SJSA1 (cell line): Measurements from ENCODE around the gene DUSP10. TPM values are rescaled to one million over a fixed set of nuclear protein-coding genes. Genes with fewer than 3 reads are reported as not detected.

Experiments
- DNase-seq, 2 experiments: peaks; one replicate each; pipeline ENCODE4 v3.0.0-alpha.2; 2015 to 2020; ENCODE audit warnings: low spot score in 2 of 2, low read depth in 1 of 2
- H3K27ac ChIP-seq: fragments of 250-450 bp; sonication (Bioruptor Pico); 2 replicates; pipeline ENCODE4 v1.5.1; 2020; ENCODE audit warnings: mild to moderate bottlenecking, moderate library complexity
- H3K27me3 ChIP-seq: fragments of 250-450 bp; sonication (Bioruptor Pico); replicated peaks from 2 replicates; pipeline ENCODE4 v1.5.1; 2020; ENCODE audit warnings: mild to moderate bottlenecking, moderate library complexity
- H3K36me3 ChIP-seq: fragments of 250-450 bp; sonication (Bioruptor Pico); 2 replicates; pipeline ENCODE4 v1.5.1; 2020; ENCODE audit warnings: mild to moderate bottlenecking
- H3K4me1 ChIP-seq: fragments of 250-450 bp; sonication (Bioruptor Pico); replicated peaks from 2 replicates; pipeline ENCODE4 v1.6.1; 2021; ENCODE audit warnings: mild to moderate bottlenecking
- H3K4me3 ChIP-seq: fragments of 250-450 bp; sonication (Bioruptor Pico); 2 replicates; pipeline ENCODE4 v1.5.1; 2020; ENCODE audit warnings: mild to moderate bottlenecking
- H3K9me3 ChIP-seq: fragments of 250-450 bp; sonication (Bioruptor Pico); replicated peaks from 2 replicates; pipeline ENCODE4 v1.5.1; 2020; ENCODE audit warnings: mild to moderate bottlenecking
- total RNA-seq: library from RNA; depleted of rRNA; stranded (reverse); fragments of >200 nt; shearing (Covaris generic); gene quantifications from 2 replicates; pipeline ENCODE4 v1.2.3, GENCODE V29; 2014

DUSP10 gene
- total RNA-seq, 1 experiment from 2014 or later, result 15.8 TPM

GRCh38 chr1:221675880-221676800 is 65.7 kb downstream of the DUSP10 start:
- Histone ChIP-seq H3K27ac (no peak overlapping the region), H3K4me1 (peaks cover 5% of the 10 kb centered on the region; the same call in 1 of the 2 replicates), H3K36me3 (no peaks in the 10 kb centered on the region), H3K9me3 (no peaks in the 10 kb centered on the region; the same call in 1 of the 2 replicates), H3K4me3 (no peak overlapping the region), H3K27me3 (no peaks in the 10 kb centered on the region)
- no peak for DNase-seq

- H3K27me3 ChIP-seq, result no peaks in the 10 kb centered on the region
- H3K27ac ChIP-seq, result no peak overlapping the region
- no peaks in the 10 kb centered on the region for H3K9me3 ChIP-seq
- no peaks in the 10 kb centered on the region for H3K36me3 ChIP-seq
- peaks cover 5% of the 10 kb centered on the region; the same call in 1 of the 2 replicates for H3K4me1 ChIP-seq
- no peak for DNase-seq
- H3K4me3 ChIP-seq, result no peak overlapping the region
Measured at GRCh38 chr1:221672965-221673364, 68.9 kb downstream of the DUSP10 start.

GRCh38 chr1:221672239-221672645 is 69.6 kb downstream of the DUSP10 start:
- peaks cover 5% of the 10 kb centered on the region; the same call in 1 of the 2 replicates for H3K4me1 ChIP-seq
- H3K9me3 ChIP-seq, result no peaks in the 10 kb centered on the region
- H3K27ac ChIP-seq, result no peak overlapping the region
- DNase-seq, result no peak
- no peak overlapping the region for H3K4me3 ChIP-seq
- no peaks in the 10 kb centered on the region for H3K27me3 ChIP-seq
- no peaks in the 10 kb centered on the region for H3K36me3 ChIP-seq

- peaks cover 5% of the 10 kb centered on the region; the same call in 1 of the 2 replicates for H3K4me1 ChIP-seq
- no peak overlapping the region for H3K4me3 ChIP-seq
- H3K9me3 ChIP-seq, result no peaks in the 10 kb centered on the region
- no peaks in the 10 kb centered on the region for H3K27me3 ChIP-seq
- DNase-seq, result no peak
- H3K27ac ChIP-seq, result no peak overlapping the region
- no peaks in the 10 kb centered on the region for H3K36me3 ChIP-seq
Measured at GRCh38 chr1:221670081-221670480, 71.8 kb downstream of the DUSP10 start.

GRCh38 chr1:221669441-221669840 is 72.4 kb downstream of the DUSP10 start:
- Histone ChIP-seq H3K27me3 (no peaks in the 10 kb centered on the region), H3K4me1 (peaks cover 5% of the 10 kb centered on the region; the same call in 1 of the 2 replicates), H3K9me3 (no peaks in the 10 kb centered on the region), H3K4me3 (no peak overlapping the region), H3K36me3 (no peaks in the 10 kb centered on the region), H3K27ac (no peak overlapping the region)
- DNase-seq, result no peak

GRCh38 chr1:221667504-221667903 is 74.4 kb downstream of the DUSP10 start:
- no peak overlapping the region for H3K4me3 ChIP-seq
- peaks cover 5% of the 10 kb centered on the region; the same call in 1 of the 2 replicates for H3K4me1 ChIP-seq
- no peaks in the 10 kb centered on the region for H3K36me3 ChIP-seq
- no peak for DNase-seq
- no peak overlapping the region for H3K27ac ChIP-seq
- no peaks in the 10 kb centered on the region for H3K9me3 ChIP-seq
- no peaks in the 10 kb centered on the region for H3K27me3 ChIP-seq

- Histone ChIP-seq H3K36me3 (no peaks in the 10 kb centered on the region), H3K27ac (no peak overlapping the region), H3K9me3 (no peaks in the 10 kb centered on the region), H3K4me1 (no peaks in the 10 kb centered on the region), H3K4me3 (no peak overlapping the region), H3K27me3 (no peaks in the 10 kb centered on the region)
- DNase-seq, result no peak
Measured at GRCh38 chr1:221664253-221664652, 77.6 kb downstream of the DUSP10 start.

GRCh38 chr1:221663321-221663720 is 78.6 kb downstream of the DUSP10 start:
- Histone ChIP-seq H3K4me1 (no peaks in the 10 kb centered on the region), H3K4me3 (no peak overlapping the region), H3K27me3 (no peaks in the 10 kb centered on the region), H3K9me3 (no peaks in the 10 kb centered on the region), H3K36me3 (no peaks in the 10 kb centered on the region), H3K27ac (no peak overlapping the region)
- no peak for DNase-seq

- Histone ChIP-seq H3K4me1 (no peaks in the 10 kb centered on the region), H3K4me3 (no peak overlapping the region), H3K27me3 (no peaks in the 10 kb centered on the region), H3K9me3 (no peaks in the 10 kb centered on the region), H3K36me3 (no peaks in the 10 kb centered on the region), H3K27ac (no peak overlapping the region)
- no peak for DNase-seq
Measured at GRCh38 chr1:221655766-221656305, 86.1 kb downstream of the DUSP10 start.
